Measurements from ENCODE around the gene MKNK1. TPM values are rescaled to one million over a fixed set of nuclear protein-coding genes. Genes with fewer than 3 reads are reported as not detected.

Gene MKNK1
- total and polyA plus RNA-seq, 2 experiments from 2014 or later = 17.8 to 20.6 TPM

DNA sequence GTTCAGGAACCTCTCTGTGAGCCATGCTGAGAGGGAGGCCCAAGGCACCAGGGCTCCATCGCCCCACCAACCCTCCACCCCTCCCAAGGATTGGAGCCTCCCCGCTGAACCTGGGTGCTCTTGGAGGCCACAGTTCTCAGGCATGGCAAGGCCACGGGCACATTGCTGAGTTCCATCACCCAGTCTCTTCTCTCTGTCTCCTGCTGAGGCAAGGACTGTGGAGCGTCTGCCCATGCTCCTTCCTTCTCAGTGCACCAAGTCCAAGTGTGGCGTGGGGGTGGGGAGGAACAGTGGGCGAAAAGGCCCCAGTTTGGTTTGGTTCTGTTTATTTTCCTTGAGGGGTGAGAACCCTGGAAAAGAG is 49.9 kb downstream of the MKNK1 start:
- Histone ChIP-seq H3K79me2 (no peaks in the 10 kb centered on the region), H3K9me2 (replicated peaks; ENCODE audit: insufficient read depth) (no peaks in the 10 kb centered on the region), H3K4me2 (no peak overlapping the region), H3K36me3 (replicated peaks; ENCODE audit: insufficient read depth, low read depth) (no peaks in the 10 kb centered on the region), H3K27ac (no peak overlapping the region), H3K9me3 (ENCODE audit: low read depth) (no peaks in the 10 kb centered on the region), H4K20me1 (ENCODE audit: insufficient read depth, poor library complexity, severe bottlenecking) (no peaks in the 10 kb centered on the region), H3K4me3 (no peak overlapping the region), H3K27me3 (no peaks in the 10 kb centered on the region), H3K4me1 (ENCODE audit: insufficient read depth) (no peaks in the 10 kb centered on the region), H2AFZ (no peak overlapping the region)
- 90% methylated on average over 5 of the region's 6 CpGs for WGBS (ENCODE audit: low lambda C conversion rate, missing lambda C conversion rate)
- TF ChIP-seq CTCF (IDR thresholded peaks at IDR 0.05; ENCODE audit: poor library complexity) (no peak), EZH2 (IDR thresholded peaks at IDR 0.05; ENCODE audit: borderline replicate concordance) (no peak), EZH2phosphoT487 (IDR thresholded peaks at IDR 0.05; ENCODE audit: low read depth, severe bottlenecking, unreplicated experiment) (no peak)
- no peak for DNase-seq (ENCODE audit: low spot score)

DNA sequence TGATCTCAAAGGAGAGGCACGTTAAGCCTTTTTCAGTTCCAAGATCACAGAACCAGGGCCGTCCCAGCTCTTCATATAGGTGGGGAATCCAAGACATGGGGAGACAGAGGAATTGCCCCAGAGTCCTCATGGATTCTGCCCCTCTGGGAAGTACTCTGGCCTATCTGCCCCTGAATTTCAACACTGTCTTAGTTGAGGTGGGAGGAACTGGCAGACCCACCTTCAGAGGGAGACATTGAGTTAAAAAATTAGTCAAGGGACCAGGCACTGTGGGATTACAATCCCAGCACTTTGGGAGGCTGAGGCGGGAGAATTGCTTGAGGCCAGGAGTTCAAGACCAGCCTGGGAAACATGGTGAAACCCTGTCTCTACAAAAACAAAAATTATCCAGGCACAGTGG is 50.6 kb downstream of the MKNK1 start:
- no peaks in the 10 kb centered on the region for H3K4me1 ChIP-seq (ENCODE audit: insufficient read depth)
- no peaks in the 10 kb centered on the region for H3K27me3 ChIP-seq
- H3K79me2 ChIP-seq = no peaks in the 10 kb centered on the region
- H3K27ac ChIP-seq = no peak overlapping the region
- H3K4me3 ChIP-seq = no peak overlapping the region
- H3K9me3 ChIP-seq (ENCODE audit: low read depth) = no peaks in the 10 kb centered on the region
- TF ChIP-seq CTCF (IDR thresholded peaks at IDR 0.05; ENCODE audit: poor library complexity) (no peak), EZH2phosphoT487 (IDR thresholded peaks at IDR 0.05; ENCODE audit: low read depth, severe bottlenecking, unreplicated experiment) (no peak), EZH2 (IDR thresholded peaks at IDR 0.05; ENCODE audit: borderline replicate concordance) (no peak)
- no peaks in the 10 kb centered on the region for H4K20me1 ChIP-seq (ENCODE audit: insufficient read depth, poor library complexity, severe bottlenecking)
- no peak overlapping the region for H3K4me2 ChIP-seq
- no peak for DNase-seq (ENCODE audit: low spot score)
- WGBS (ENCODE audit: low lambda C conversion rate, missing lambda C conversion rate) = 84% methylated on average over 3 of the region's 3 CpGs
- H3K36me3 ChIP-seq (replicated peaks; ENCODE audit: insufficient read depth, low read depth) = no peaks in the 10 kb centered on the region
- H2AFZ ChIP-seq = no peak overlapping the region
- H3K9me2 ChIP-seq (replicated peaks; ENCODE audit: insufficient read depth) = no peaks in the 10 kb centered on the region

- no peak for DNase-seq (ENCODE audit: low spot score)
- no peaks in the 10 kb centered on the region for H3K4me1 ChIP-seq (ENCODE audit: insufficient read depth)
- H3K9me2 ChIP-seq (replicated peaks; ENCODE audit: insufficient read depth) = no peaks in the 10 kb centered on the region
- H3K27ac ChIP-seq = no peak overlapping the region
- no peaks in the 10 kb centered on the region for H4K20me1 ChIP-seq (ENCODE audit: insufficient read depth, poor library complexity, severe bottlenecking)
- no peak overlapping the region for H3K4me2 ChIP-seq
- no peak for TF ChIP-seq EZH2 (IDR thresholded peaks at IDR 0.05; ENCODE audit: borderline replicate concordance)
- TF ChIP-seq CTCF (IDR thresholded peaks at IDR 0.05; ENCODE audit: poor library complexity) = no peak
- TF ChIP-seq EZH2phosphoT487 (IDR thresholded peaks at IDR 0.05; ENCODE audit: low read depth, severe bottlenecking, unreplicated experiment) = no peak
- no peak overlapping the region for H3K4me3 ChIP-seq
- H3K9me3 ChIP-seq (ENCODE audit: low read depth) = no peaks in the 10 kb centered on the region
- no peaks in the 10 kb centered on the region for H3K36me3 ChIP-seq (replicated peaks; ENCODE audit: insufficient read depth, low read depth)
- 92% methylated on average over 10 of the region's 10 CpGs for WGBS (ENCODE audit: low lambda C conversion rate, missing lambda C conversion rate)
- no peak overlapping the region for H2AFZ ChIP-seq
- H3K79me2 ChIP-seq = no peaks in the 10 kb centered on the region
- H3K27me3 ChIP-seq = no peaks in the 10 kb centered on the region
Observed at GRCh38 chr1:46552357-46553237, 51.5 kb downstream of the MKNK1 start.
